C4-2B (cell line): Measurements from ENCODE around the gene ZNF593OS.

Experiments
- H3K27ac ChIP-seq: fragments of 450-650 bp; 2 replicates; pipeline ENCODE4 v1.5.1; 2017
- ZFX ChIP-seq: fragments of 450-650 bp; IDR thresholded peaks from 2 replicates; pipeline ENCODE4 v1.6.1; 2017
- TF ChIP-seq, protein P1 (sequence below): fragments of 450-650 bp; conservative IDR thresholded peaks from 2 replicates; pipeline ENCODE4 v1.5.1; 2017; ENCODE audit warnings: mild to moderate bottlenecking

ZNF593OS gene

DNA sequence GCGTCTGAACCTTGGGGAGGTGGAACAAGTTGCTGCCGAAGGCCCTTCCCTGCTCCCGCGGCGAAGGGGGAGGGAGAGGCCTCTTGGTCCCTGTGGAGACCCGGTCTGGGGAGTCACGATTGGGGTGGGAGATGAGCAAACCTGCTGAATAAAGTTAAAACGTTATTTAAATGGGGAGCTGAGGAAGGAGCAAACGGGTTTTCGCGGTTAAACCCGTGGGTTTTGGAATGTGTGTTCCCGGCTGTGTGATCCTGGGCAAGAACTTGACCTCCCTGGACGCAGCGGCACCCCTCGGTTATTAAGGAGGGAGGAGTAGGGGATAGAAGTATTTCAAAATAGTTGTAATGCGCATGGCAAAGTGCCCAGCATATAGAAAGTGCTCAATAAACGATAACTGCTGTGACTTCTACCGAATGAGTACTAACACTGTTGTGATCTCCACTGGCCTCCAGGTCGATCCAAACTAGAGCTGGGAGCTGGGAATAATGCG lies 9.4 kb downstream of the ZNF593OS start:
- no peak overlapping the region for H3K27ac ChIP-seq
- TF ChIP-seq, protein P1, sequence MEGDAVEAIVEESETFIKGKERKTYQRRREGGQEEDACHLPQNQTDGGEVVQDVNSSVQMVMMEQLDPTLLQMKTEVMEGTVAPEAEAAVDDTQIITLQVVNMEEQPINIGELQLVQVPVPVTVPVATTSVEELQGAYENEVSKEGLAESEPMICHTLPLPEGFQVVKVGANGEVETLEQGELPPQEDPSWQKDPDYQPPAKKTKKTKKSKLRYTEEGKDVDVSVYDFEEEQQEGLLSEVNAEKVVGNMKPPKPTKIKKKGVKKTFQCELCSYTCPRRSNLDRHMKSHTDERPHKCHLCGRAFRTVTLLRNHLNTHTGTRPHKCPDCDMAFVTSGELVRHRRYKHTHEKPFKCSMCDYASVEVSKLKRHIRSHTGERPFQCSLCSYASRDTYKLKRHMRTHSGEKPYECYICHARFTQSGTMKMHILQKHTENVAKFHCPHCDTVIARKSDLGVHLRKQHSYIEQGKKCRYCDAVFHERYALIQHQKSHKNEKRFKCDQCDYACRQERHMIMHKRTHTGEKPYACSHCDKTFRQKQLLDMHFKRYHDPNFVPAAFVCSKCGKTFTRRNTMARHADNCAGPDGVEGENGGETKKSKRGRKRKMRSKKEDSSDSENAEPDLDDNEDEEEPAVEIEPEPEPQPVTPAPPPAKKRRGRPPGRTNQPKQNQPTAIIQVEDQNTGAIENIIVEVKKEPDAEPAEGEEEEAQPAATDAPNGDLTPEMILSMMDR, result no peak; the same call in 1 of the 2 replicates
- TF ChIP-seq ZFX, result no peak

DNA sequence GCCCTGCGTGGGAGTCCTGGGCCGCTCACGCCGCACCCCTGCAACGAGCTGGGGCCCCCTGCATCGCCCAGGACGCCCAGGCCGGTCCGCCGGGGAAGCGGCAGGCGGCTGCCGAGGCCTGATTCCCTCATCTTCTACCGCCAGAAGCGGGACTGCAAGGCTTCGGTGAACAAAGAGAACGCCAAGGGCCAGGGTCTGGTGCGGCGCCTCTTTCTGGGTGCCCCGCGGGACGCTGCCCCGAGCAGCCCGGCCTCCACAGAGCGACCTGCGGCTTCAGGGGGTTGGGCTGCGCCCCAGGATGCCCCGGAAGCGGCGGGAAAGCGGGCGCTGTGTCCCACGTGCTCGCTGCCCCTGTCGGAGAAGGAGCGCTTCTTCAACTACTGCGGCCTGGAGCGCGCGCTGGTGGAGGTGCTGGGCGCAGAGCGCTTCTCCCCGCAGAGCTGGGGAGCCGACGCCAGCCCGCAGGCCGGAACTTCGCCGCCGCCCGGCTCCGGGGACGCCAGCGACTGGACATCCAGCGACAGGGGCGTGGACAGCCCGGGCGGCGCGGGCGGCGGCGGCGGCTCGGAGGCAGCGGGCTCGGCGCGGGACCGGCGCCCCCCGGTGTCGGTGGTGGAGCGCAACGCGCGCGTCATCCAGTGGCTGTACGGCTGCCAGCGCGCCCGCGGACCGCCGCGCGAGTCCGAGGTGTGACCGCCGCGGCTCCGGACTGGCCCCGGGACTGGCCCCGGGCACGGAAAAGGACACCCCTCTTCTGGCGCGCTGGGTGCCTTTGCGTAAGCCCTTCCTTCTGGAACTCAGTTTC lies 10.0 kb downstream of the ZNF593OS start:
- H3K27ac ChIP-seq, result no peak overlapping the region
- no peak for TF ChIP-seq ZFX
- TF ChIP-seq, protein P1, result peak; percentile 33

DNA sequence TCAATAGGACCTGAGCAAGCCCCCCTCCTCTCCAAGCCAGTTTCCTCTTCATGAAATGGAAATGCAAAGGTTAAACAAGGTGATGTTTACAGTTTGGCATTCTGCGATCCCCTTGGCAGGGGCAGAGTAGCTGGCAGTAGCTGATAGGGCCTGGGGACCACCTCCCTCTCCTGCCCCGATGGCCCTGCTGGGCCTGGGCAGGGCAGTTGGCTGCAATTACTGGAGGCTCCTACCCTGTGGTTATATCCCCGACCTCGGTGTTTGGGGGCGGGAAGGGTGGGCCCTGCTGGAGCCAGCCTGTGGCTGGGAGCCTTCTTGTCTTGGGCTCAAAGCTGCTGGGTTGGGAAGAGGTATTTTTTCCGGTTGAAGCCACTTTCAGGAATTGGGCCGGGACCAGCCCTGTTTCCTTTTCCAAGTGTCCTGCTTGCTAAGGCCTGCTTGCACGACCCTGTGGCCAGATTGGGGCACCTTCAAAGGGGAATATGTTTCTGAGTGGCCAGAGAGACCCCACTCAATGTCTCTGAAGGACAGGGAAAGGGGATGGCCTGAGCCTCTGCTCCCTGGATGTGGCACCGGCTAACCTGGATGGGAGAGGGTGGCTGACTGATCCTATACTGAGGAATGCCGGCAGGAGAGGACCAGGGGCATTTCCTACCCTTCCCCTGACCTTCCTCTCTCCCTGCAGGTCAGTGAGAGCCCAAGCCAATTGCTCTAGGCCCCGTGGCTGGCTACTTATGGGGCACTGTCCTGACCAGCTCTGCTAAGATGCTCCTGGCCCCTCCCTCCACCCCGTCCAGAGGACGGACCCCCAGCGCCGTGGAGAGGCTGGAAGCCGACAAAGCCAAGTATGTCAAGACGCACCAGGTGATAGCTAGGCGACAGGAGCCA lies 10.9 kb downstream of the ZNF593OS start:
- TF ChIP-seq, protein P1, result no peak
- TF ChIP-seq ZFX, result no peak
- H3K27ac ChIP-seq, result no peak overlapping the region

DNA sequence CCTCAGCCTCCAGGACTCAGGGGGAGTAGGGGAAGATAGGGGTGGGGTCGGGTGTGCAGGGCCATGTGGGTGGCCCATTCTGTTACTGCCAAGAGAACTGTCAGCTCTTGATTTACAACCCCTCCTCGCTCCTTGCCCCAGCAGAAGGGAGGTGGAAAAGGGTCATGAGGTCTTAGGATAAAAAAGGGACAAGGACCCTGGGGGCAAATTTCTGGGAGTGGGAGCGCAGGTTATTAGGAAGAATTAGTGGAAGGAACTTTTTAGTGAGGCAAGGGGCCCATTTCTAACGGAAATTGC lies 11.9 kb downstream of the ZNF593OS start:
- no peak overlapping the region for H3K27ac ChIP-seq
- TF ChIP-seq, protein P1, result no peak

DNA sequence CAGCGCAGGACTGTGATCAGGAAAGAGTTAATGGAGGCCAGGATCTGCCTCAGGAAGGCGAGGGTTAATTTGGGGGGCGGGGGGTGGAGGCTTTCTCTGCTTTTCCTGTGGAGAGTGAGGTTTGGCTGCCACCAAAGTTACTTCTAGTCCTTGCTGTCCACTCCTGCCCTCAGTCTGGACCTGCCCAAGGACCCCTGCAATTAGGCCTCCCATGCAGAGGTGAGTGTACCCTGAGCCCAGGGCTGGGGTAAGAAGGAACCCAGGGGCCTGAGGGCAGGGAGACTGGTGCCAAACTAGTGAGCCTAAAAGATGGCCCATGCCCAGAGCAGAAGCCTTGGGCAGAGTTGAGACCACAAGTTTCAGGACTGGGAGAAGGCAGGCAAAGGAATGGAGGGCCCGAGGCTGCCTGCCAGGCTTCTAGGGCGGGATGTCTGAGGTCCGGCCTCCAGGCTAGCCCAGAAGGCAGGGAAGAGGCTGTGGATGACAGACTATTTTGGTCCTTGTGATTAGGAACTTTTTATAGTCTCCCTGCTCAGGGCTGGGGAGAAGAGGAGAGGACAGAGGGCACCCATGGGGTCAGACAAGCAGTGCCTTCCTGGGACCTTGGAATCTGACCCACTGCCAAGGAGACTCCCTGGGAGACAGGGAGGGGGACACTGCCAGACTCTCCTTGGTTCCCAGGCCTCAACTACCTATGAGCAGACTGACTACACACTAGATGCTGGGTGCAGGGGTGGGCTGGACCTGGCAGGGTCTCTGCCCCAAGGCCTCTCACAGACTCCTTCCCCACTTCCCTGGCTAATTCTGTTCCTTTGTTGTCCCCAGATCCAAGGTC lies 12.5 kb downstream of the ZNF593OS start, which contains the start of gene FAM110D:
FAM110D (plus strand) TSS at position 172 of the 835 bp plus-strand sequence. CDS start 2,213 bp downstream, outside the sequence.
- no peak for TF ChIP-seq ZFX
- TF ChIP-seq, protein P1, result no peak
- no peak within 1 kb of the TSS for H3K27ac ChIP-seq

DNA sequence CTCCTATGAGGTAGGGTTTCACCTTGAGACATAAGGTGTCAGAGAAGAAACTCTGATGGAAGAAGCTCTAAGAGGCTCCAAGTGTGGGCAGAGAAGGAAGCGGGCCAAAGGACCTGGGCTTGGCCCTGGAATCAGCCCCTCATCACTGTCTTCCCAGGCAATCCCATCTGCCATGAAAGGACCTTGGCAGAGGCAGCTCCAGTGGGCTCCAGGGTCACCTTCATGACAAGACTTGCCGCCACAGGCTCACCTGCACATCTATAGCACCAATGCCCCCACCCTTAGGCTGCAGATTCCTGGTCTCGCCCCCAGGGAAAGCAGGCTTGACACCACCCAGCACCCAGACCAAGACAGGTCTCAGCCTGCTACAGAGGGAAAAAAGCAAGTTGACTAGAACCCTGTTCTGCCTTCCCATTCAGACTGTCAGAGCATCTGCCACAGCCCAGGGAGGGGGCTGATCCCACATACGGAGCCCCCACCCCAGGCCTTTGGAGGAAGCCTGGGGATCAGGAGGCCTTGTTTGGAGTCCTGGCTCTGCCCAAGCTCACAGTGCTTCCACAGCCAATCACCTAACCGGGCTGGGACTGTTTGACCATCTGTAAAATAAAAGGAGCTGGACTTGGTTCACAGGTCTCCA lies 13.2 kb downstream of the ZNF593OS start:
- no peak overlapping the region for H3K27ac ChIP-seq
- TF ChIP-seq ZFX, result no peak
- TF ChIP-seq, protein P1, result no peak
